K562 (cell line): ENCODE data around the gene CGB8. TPM values are rescaled to one million over a fixed set of nuclear protein-coding genes. Genes with fewer than 3 reads are reported as not detected.

Source experiments
- BRF1 ChIP-seq: IDR thresholded peaks from 3 replicates; pipeline ENCODE4 v1.6.1; 2011; ENCODE audit warnings: borderline replicate concordance, mild to moderate bottlenecking; ENCODE audit not compliant: insufficient read length; ENCODE audit errors: extremely low read depth
- DPF2 ChIP-seq: fragments of 450-650 bp; IDR thresholded peaks from 2 replicates; pipeline ENCODE4 v1.6.1; 2016
- EP400 ChIP-seq: fragments of 450-650 bp; IDR thresholded peaks from 2 replicates; pipeline ENCODE4 v1.6.1; 2017; ENCODE audit warnings: antibody characterized with exemption, mild to moderate bottlenecking, moderate library complexity
- HSF4 ChIP-seq: fragments of 250-450 bp; sonication (Bioruptor Pico); IDR thresholded peaks from 2 replicates; pipeline ENCODE4 v2.1.2; 2022; ENCODE audit warnings: mild to moderate bottlenecking, moderate library complexity, borderline replicate concordance
- MAFK ChIP-seq: IDR thresholded peaks from 2 replicates; pipeline ENCODE4 v1.6.1; 2011; ENCODE audit warnings: low read length, improper control_type of control experiment
- NCOA2 ChIP-seq, 2 experiments: fragments of 450-650 bp; IDR thresholded peaks; 2 replicates each; pipeline ENCODE4 v1.6.1; 2018; ENCODE audit warnings: mild to moderate bottlenecking in 2 of 2, moderate library complexity in 1 of 2; ENCODE audit not compliant: partially characterized antibody in 2 of 2
- NR2F6 ChIP-seq: fragments of 450-650 bp; formaldehyde crosslinking; IDR thresholded peaks from 2 replicates; pipeline ENCODE4 v1.4.0; 2020; ENCODE audit warnings: mild to moderate bottlenecking
- NR4A1 ChIP-seq, 2 experiments: fragments of 250-450 bp in 1 of 2; fragments of 450-650 bp in 1 of 2; sonication (Bioruptor Pico) in 1 of 2; IDR thresholded peaks; 2 replicates each; pipeline versions ENCODE4 v1.4.0 to v1.6.1; 2016 to 2020; ENCODE audit warnings: mild to moderate bottlenecking in 2 of 2, missing compliant biosample characterization in 1 of 2, missing genetic modification characterization in 1 of 2, moderate library complexity in 1 of 2
- NUFIP1 ChIP-seq: fragments of 450-650 bp; IDR thresholded peaks from 2 replicates; pipeline ENCODE4 v1.6.1; 2018; ENCODE audit not compliant: partially characterized antibody
- RBM34 ChIP-seq: fragments of 200-400 bp; formaldehyde crosslinking; IDR thresholded peaks from 2 replicates; pipeline ENCODE4 v1.6.1; 2018; ENCODE audit warnings: low read length, borderline replicate concordance; ENCODE audit not compliant: insufficient read depth
- TAF7 ChIP-seq: fragments of 450-650 bp; IDR thresholded peaks from 2 replicates; pipeline ENCODE4 v1.6.1; 2016; ENCODE audit warnings: missing genetic modification characterization, missing compliant biosample characterization
- TAF9B ChIP-seq: fragments of 450-650 bp; IDR thresholded peaks from 2 replicates; pipeline ENCODE4 v1.6.1; 2018; ENCODE audit warnings: mild to moderate bottlenecking; ENCODE audit not compliant: partially characterized antibody
- TEAD2 ChIP-seq: fragments of 450-650 bp; IDR thresholded peaks from 2 replicates; pipeline ENCODE4 v1.6.1; 2016; ENCODE audit warnings: missing genetic modification characterization, control low read depth, missing compliant biosample characterization
- ZNF274 ChIP-seq: IDR thresholded peaks from 2 replicates; pipeline ENCODE4 v1.6.1; 2011; ENCODE audit warnings: low read depth, mild to moderate bottlenecking, low read length, moderate library complexity, borderline replicate concordance
- ZNF778 ChIP-seq: fragments of 450-650 bp; formaldehyde crosslinking; IDR thresholded peaks from 2 replicates; pipeline ENCODE4 v1.4.0; 2020; ENCODE audit warnings: mild to moderate bottlenecking, moderate library complexity
- ZNF785 ChIP-seq: fragments of 250-450 bp; sonication (Bioruptor Pico); IDR thresholded peaks from 2 replicates; pipeline ENCODE4 v1.4.0; 2020; ENCODE audit warnings: mild to moderate bottlenecking
- polyA plus RNA-seq, 8 experiments: library from polyadenylated mRNA; depleted of rRNA in 4 of 8; stranded (reverse) in 5 of 8; unstranded in 3 of 8; fragments of >200 nt; fragmentation: Nextera tagmentation in 2 of 8; fragmentation: Illumina TruSeq in 1 of 8; extraction: Ambion mirVana in 2 of 8; extraction: Trizol in 1 of 8; gene quantifications; 2 replicates each; pipeline versions ENCODE4 v1.2.1 to v1.2.3, GENCODE V29; 2011 to 2014; ENCODE audit warnings: inconsistent platforms in 1 of 8, missing spikeins in 1 of 8
- total RNA-seq, 7 experiments: library from RNA; depleted of rRNA in 6 of 7; stranded (reverse); fragments of >200 nt in 6 of 7; fragmentation: Illumina TruSeq in 2 of 7; extraction: Trizol in 2 of 7; gene quantifications; 2 replicates each; pipeline versions ENCODE4 v1.2.1 to v1.2.3, GENCODE V29; 2011 to 2021; ENCODE audit warnings: low replicate concordance in 1 of 7
- TF ChIP-seq, protein P1 (sequence below): fragments of 250-450 bp; sonication (Bioruptor Pico); IDR thresholded peaks from 2 replicates; pipeline ENCODE4 v1.5.1; 2021; ENCODE audit warnings: mild to moderate bottlenecking
- TF ChIP-seq, protein P2 (sequence below), 2 experiments: IDR thresholded peaks; 2 replicates each; pipeline ENCODE4 v1.6.1; 2012; ENCODE audit warnings: improper control_type of control experiment in 2 of 2, low read depth in 2 of 2, low read length in 2 of 2, borderline replicate concordance in 1 of 2
- TF ChIP-seq, protein P3 (sequence below): fragments of 250-450 bp; sonication (Bioruptor Pico); IDR thresholded peaks from 2 replicates; pipeline ENCODE4 v1.8.0; 2022; ENCODE audit warnings: inconsistent platforms
- TF ChIP-seq, protein P4 (sequence below): fragments of 450-650 bp; formaldehyde crosslinking; conservative IDR thresholded peaks from 2 replicates; pipeline ENCODE4 v1.4.0; 2022; ENCODE audit warnings: mild to moderate bottlenecking, missing genetic modification characterization

CGB8 gene
- total and polyA plus RNA-seq, 9 of the 15 experiments (the other 6 are each of a cell fraction or from before 2014, with no cell fraction given) = not detected

DNA sequence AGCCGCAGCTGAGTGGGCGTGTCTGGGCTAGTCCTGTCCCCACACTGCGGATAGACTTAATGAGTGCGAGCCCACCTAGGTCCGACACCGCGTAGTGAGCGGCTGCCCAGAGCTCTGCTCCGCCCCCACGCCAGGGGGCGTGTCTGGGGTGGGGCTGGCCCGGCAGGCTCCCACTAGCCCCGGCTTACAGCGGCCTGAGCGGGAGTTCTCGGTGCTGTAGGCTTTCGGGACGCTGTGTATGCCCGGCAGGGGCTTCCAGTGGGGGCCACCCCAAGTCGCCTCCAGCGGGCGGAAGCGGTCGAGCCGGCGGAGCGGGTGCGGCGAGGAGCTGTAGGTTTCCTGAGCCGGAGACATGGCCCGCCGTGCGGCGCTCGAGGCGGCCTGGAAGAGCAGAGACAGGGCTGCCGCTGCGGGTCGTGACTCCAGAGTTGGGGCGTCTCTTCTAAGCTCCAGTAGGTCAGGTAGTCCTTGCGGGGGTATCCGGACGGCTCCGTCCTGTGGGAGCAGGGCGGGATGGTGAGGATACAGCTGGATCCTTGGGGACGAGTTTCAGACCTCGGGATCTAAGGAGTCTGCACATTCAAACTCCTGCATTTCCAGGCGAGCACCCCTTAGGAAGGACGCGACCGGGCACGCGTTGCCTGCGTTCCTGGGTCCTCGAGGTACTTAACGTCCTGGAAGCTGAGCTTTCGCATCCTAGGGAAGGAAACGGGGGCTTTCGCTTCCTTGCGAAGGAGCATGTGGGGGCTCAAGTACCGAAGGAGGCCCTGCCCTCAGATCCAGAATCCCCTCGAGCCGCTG is 7.4 kb upstream of the CGB8 start (continued):
- TF ChIP-seq, protein P1, sequence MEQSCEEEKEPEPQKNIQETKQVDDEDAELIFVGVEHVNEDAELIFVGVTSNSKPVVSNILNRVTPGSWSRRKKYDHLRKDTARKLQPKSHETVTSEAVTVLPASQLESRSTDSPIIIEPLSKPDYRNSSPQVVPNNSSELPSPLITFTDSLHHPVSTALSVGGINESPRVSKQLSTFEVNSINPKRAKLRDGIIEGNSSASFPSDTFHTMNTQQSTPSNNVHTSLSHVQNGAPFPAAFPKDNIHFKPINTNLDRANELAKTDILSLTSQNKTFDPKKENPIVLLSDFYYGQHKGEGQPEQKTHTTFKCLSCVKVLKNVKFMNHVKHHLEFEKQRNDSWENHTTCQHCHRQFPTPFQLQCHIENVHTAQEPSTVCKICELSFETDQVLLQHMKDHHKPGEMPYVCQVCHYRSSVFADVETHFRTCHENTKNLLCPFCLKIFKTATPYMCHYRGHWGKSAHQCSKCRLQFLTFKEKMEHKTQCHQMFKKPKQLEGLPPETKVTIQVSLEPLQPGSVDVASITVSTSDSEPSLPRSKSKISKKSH = no peak
- TF ChIP-seq HSF4 (CRISPR knock-in tag) = no peak
- TF ChIP-seq NUFIP1 = no peak
- TF ChIP-seq, protein P2, sequence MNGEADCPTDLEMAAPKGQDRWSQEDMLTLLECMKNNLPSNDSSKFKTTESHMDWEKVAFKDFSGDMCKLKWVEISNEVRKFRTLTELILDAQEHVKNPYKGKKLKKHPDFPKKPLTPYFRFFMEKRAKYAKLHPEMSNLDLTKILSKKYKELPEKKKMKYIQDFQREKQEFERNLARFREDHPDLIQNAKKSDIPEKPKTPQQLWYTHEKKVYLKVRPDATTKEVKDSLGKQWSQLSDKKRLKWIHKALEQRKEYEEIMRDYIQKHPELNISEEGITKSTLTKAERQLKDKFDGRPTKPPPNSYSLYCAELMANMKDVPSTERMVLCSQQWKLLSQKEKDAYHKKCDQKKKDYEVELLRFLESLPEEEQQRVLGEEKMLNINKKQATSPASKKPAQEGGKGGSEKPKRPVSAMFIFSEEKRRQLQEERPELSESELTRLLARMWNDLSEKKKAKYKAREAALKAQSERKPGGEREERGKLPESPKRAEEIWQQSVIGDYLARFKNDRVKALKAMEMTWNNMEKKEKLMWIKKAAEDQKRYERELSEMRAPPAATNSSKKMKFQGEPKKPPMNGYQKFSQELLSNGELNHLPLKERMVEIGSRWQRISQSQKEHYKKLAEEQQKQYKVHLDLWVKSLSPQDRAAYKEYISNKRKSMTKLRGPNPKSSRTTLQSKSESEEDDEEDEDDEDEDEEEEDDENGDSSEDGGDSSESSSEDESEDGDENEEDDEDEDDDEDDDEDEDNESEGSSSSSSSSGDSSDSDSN (IDR thresholded peaks at IDR 0.05; ENCODE audit: borderline replicate concordance in 1 of 2, low read depth in 2 of 2, low read length in 2 of 2) = 0 out of 4 replicates have a peak, but pooled peaks of 1 of the 2 experiments have one; percentile 71
- TF ChIP-seq ZNF785 (CRISPR knock-in tag) = no peak
- no peak for TF ChIP-seq ZNF274
- TF ChIP-seq ZNF778 (CRISPR knock-in tag) = no peak
- no peak for TF ChIP-seq TAF9B
- TF ChIP-seq NCOA2 (IDR thresholded peaks at IDR 0.05; ENCODE audit: partially characterized antibody in 2 of 2) = no peak
- no peak for TF ChIP-seq RBM34
- no peak for TF ChIP-seq EP400
- TF ChIP-seq MAFK = no peak
- TF ChIP-seq NR2F6 (CRISPR knock-in tag) = no peak
- no peak for TF ChIP-seq NR4A1 (CRISPR knock-in tag; IDR thresholded peaks at IDR 0.05)
- TF ChIP-seq NR4A1 (tag; IDR thresholded peaks at IDR 0.05) = no peak
- TF ChIP-seq, protein P3, sequence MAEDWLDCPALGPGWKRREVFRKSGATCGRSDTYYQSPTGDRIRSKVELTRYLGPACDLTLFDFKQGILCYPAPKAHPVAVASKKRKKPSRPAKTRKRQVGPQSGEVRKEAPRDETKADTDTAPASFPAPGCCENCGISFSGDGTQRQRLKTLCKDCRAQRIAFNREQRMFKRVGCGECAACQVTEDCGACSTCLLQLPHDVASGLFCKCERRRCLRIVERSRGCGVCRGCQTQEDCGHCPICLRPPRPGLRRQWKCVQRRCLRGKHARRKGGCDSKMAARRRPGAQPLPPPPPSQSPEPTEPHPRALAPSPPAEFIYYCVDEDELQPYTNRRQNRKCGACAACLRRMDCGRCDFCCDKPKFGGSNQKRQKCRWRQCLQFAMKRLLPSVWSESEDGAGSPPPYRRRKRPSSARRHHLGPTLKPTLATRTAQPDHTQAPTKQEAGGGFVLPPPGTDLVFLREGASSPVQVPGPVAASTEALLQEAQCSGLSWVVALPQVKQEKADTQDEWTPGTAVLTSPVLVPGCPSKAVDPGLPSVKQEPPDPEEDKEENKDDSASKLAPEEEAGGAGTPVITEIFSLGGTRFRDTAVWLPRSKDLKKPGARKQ = no peak
- no peak for TF ChIP-seq TEAD2 (tag)
- TF ChIP-seq, protein P4, sequence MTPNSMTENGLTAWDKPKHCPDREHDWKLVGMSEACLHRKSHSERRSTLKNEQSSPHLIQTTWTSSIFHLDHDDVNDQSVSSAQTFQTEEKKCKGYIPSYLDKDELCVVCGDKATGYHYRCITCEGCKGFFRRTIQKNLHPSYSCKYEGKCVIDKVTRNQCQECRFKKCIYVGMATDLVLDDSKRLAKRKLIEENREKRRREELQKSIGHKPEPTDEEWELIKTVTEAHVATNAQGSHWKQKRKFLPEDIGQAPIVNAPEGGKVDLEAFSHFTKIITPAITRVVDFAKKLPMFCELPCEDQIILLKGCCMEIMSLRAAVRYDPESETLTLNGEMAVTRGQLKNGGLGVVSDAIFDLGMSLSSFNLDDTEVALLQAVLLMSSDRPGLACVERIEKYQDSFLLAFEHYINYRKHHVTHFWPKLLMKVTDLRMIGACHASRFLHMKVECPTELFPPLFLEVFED (CRISPR knock-in tag) = no peak
- no peak for TF ChIP-seq BRF1
- TF ChIP-seq TAF7 (tag) = no peak
- peak; percentile 33; the same call in 1 of the 2 replicates for TF ChIP-seq DPF2
